Ectodermal cell (in vitro differentiated cells): Measurements from ENCODE around the gene PSENEN.
"Not testable (repeated sequence)": the region's sequence is repeated elsewhere in the genome, so short reads cannot be mapped to it uniquely, and the experiment has no call there.

ENCODE experiments used
- H3K27ac ChIP-seq: 2 replicates; pipeline ENCODE4 v1.7.0; 2013; ENCODE audit warnings: mild to moderate bottlenecking, low read depth, low read length; ENCODE audit not compliant: insufficient read depth, poor library complexity, severe bottlenecking
- H3K27me3 ChIP-seq: 2 replicates; pipeline ENCODE4 v1.7.0; 2013; ENCODE audit warnings: mild to moderate bottlenecking, low read length; ENCODE audit not compliant: insufficient read depth, control insufficient read depth, poor library complexity, severe bottlenecking
- H3K36me3 ChIP-seq: one replicate; pipeline ENCODE4 v1.7.0; 2013; ENCODE audit warnings: low read length; ENCODE audit not compliant: control insufficient read depth, insufficient read depth
- H3K4me1 ChIP-seq: one replicate; pipeline ENCODE4 v1.7.0; 2013; ENCODE audit warnings: low read length; ENCODE audit not compliant: control insufficient read depth, insufficient read depth
- H3K4me3 ChIP-seq: 2 replicates; pipeline ENCODE4 v1.7.0; 2013; ENCODE audit warnings: low read depth, low read length, control low read depth; ENCODE audit not compliant: insufficient read depth
- H3K9me3 ChIP-seq: 2 replicates; pipeline ENCODE4 v1.7.0; 2013; ENCODE audit warnings: mild to moderate bottlenecking, low read length, moderate library complexity; ENCODE audit not compliant: control insufficient read depth
- WGBS, 2 experiments: methylation state at CpG; one replicate each; pipeline ENCODE4 v1.1.7; 2013; ENCODE audit warnings: missing lambda C conversion rate in 2 of 2; 5-methylcytosine and 5-hydroxymethylcytosine counted together

The PSENEN gene

GRCh38 chr19:35757749-35758608, 12.5 kb downstream of the PSENEN start, which contains the start of gene PROSER3:
PROSER3 (plus strand) TSS chr19:35758176; CDS start chr19:35758216, 40 bp downstream.
- Histone ChIP-seq H3K27ac (peak within 1 kb of the TSS; percentile 9), H3K27me3 (peaks cover 22% of the 10 kb centered on the region), H3K36me3 (peaks cover 10% of the 10 kb centered on the region), H3K4me3 (peak within 1 kb of the TSS; percentile 99), H3K9me3 (no peaks in the 10 kb centered on the region), H3K4me1 (peaks cover 16% of the 10 kb centered on the region)
- 0% methylated on average over 53 of the region's 53 CpGs for WGBS, 2 experiments

- 97 to 100% methylated on average over 2 of the region's 2 CpGs for WGBS, 2 experiments
- Histone ChIP-seq H3K36me3 (peaks cover 12% of the 10 kb centered on the region), H3K9me3 (no peaks in the 10 kb centered on the region), H3K27ac (no peak overlapping the region), H3K4me1 (peaks cover 16% of the 10 kb centered on the region), H3K4me3 (no peak overlapping the region), H3K27me3 (peaks cover 22% of the 10 kb centered on the region)
Observed at GRCh38 chr19:35759697-35760096, 14.2 kb downstream of the PSENEN start.

GRCh38 chr19:35760711-35761349, 15.4 kb downstream of the PSENEN start:
- Histone ChIP-seq H3K36me3 (peaks cover 14% of the 10 kb centered on the region), H3K9me3 (no peaks in the 10 kb centered on the region), H3K4me3 (no peak overlapping the region), H3K4me1 (peaks cover 14% of the 10 kb centered on the region), H3K27ac (no peak overlapping the region), H3K27me3 (peaks cover 12% of the 10 kb centered on the region)
- 95 to 96% methylated on average over 4 of the region's 4 CpGs for WGBS, 2 experiments

GRCh38 chr19:35764432-35765315, 19.2 kb downstream of the PSENEN start:
- no peak overlapping the region for H3K27ac ChIP-seq
- H3K36me3 ChIP-seq: peaks cover 14% of the 10 kb centered on the region
- no peaks in the 10 kb centered on the region for H3K27me3 ChIP-seq
- peaks cover 8% of the 10 kb centered on the region for H3K4me1 ChIP-seq
- no peak overlapping the region for H3K4me3 ChIP-seq
- no peaks in the 10 kb centered on the region for H3K9me3 ChIP-seq
- 93 to 95% methylated on average over 17 of the region's 17 CpGs for WGBS, 2 experiments

GRCh38 chr19:35766571-35767104, 21.2 kb downstream of the PSENEN start:
- 84 to 91% methylated on average over 11 of the region's 11 CpGs for WGBS, 2 experiments
- Histone ChIP-seq H3K27me3 (no peaks in the 10 kb centered on the region), H3K27ac (no peak overlapping the region), H3K9me3 (no peaks in the 10 kb centered on the region), H3K36me3 (peaks cover 10% of the 10 kb centered on the region), H3K4me3 (no peak overlapping the region), H3K4me1 (peaks cover 8% of the 10 kb centered on the region)

GRCh38 chr19:35767288-35768081, 22.0 kb downstream of the PSENEN start:
- Histone ChIP-seq H3K36me3 (peaks cover 5% of the 10 kb centered on the region), H3K4me3 (no peak overlapping the region), H3K9me3 (no peaks in the 10 kb centered on the region), H3K4me1 (peaks cover 8% of the 10 kb centered on the region), H3K27ac (no peak overlapping the region), H3K27me3 (no peaks in the 10 kb centered on the region)
- whole genome bisulfite sequencing, 2 experiments: 54 to 55% methylated on average over 34 of the region's 34 CpGs

GRCh38 chr19:35768082-35768421, 22.6 kb downstream of the PSENEN start:
- no peak overlapping the region for H3K27ac ChIP-seq
- H3K27me3 ChIP-seq: no peaks in the 10 kb centered on the region
- peaks cover 4% of the 10 kb centered on the region for H3K36me3 ChIP-seq
- H3K9me3 ChIP-seq: no peaks in the 10 kb centered on the region
- no peak overlapping the region for H3K4me3 ChIP-seq
- 64 to 65% methylated on average over 15 of the region's 15 CpGs for WGBS, 2 experiments
- H3K4me1 ChIP-seq: peaks cover 8% of the 10 kb centered on the region

- 88 to 92% methylated on average over 5 of the region's 5 CpGs for WGBS, 2 experiments
- not testable (repeated sequence) for H3K9me3 ChIP-seq, H3K4me3 ChIP-seq, H3K27ac ChIP-seq, H3K36me3 ChIP-seq
- Histone ChIP-seq H3K4me1 (peaks cover 29% of the 10 kb centered on the region), H3K27me3 (peaks cover 14% of the 10 kb centered on the region)
Observed at GRCh38 chr19:35772362-35772761, 26.9 kb downstream of the PSENEN start.

GRCh38 chr19:35773020-35773806, 27.8 kb downstream of the PSENEN start:
- 84 to 85% methylated on average over 9 of the region's 9 CpGs for whole genome bisulfite sequencing, 2 experiments

More at GRCh38 chr19:35773020-35773806, 27.8 kb downstream of the PSENEN start:
- Histone ChIP-seq H3K27ac (no peak overlapping the region), H3K36me3 (no peaks in the 10 kb centered on the region), H3K4me3 (no peak overlapping the region), H3K9me3 (no peaks in the 10 kb centered on the region), H3K4me1 (peaks cover 26% of the 10 kb centered on the region), H3K27me3 (peaks cover 14% of the 10 kb centered on the region)
